Subcutaneous abdominal adipose tissue (tissue), 5 donors: ENCODE data around the gene ANO4.

Experiments used
- H3K27ac ChIP-seq: one replicate; pipeline ENCODE4 v1.7.0; 2013; ENCODE audit warnings: low read depth, mild to moderate bottlenecking, inconsistent platforms, low read length, moderate library complexity
- H3K27me3 ChIP-seq, 5 donors: one replicate each; pipeline ENCODE4 v1.7.0; 2013; ENCODE audit warnings: low read length in 5 of 5, inconsistent platforms in 1 of 5; ENCODE audit not compliant: control insufficient read depth in 5 of 5, insufficient read depth in 4 of 5
- H3K36me3 ChIP-seq, 5 donors: one replicate each; pipeline ENCODE4 v1.7.0; 2013; ENCODE audit warnings: low read length in 5 of 5; ENCODE audit not compliant: control insufficient read depth in 5 of 5, insufficient read depth in 5 of 5
- H3K4me1 ChIP-seq, 5 donors: one replicate each; pipeline ENCODE4 v1.7.0; 2013; ENCODE audit warnings: low read length in 5 of 5, mild to moderate bottlenecking in 3 of 5, moderate library complexity in 1 of 5; ENCODE audit not compliant: control insufficient read depth in 5 of 5, insufficient read depth in 5 of 5
- H3K4me3 ChIP-seq, 5 donors: one replicate each; pipeline ENCODE4 v1.7.0; 2013; ENCODE audit warnings: low read length in 5 of 5, low read depth in 1 of 5
- H3K9ac ChIP-seq, 5 donors: one replicate each; pipeline ENCODE4 v1.7.0; 2013; ENCODE audit warnings: low read length in 5 of 5, mild to moderate bottlenecking in 4 of 5, moderate library complexity in 3 of 5
- H3K9me3 ChIP-seq, 5 donors: one replicate each; pipeline ENCODE4 v1.7.0; 2013; ENCODE audit warnings: low read length in 5 of 5; ENCODE audit not compliant: control insufficient read depth in 5 of 5
- donor health status: healthy.
- donor health status: healthy.
- donor health status: healthy.
- donor health status: healthy.
- donor health status: healthy.

The ANO4 gene

DNA sequence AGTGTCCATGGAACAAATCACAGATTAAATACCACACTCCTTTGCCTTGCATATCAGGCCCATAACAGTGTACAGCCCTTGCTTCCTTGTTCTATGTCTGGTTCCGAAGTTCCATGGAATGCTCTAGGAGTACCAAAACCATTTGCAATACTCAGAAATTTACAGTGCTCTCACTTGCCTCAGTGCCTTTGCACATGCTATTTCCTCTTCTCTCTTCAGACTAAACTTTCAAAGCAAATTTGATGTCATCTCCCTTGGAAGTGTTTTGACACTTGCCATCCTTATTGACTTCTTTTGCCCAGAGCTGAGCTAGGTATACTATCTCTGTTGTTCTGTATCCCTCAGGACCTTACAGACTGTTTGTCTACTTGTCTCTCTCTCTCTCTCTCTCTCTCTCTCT lies 6.1 kb downstream of the ANO4 start:
- Histone ChIP-seq H3K4me1 (no peaks in the 10 kb centered on the region), H3K4me3 (no peak overlapping the region), H3K36me3 (no peaks in the 10 kb centered on the region), H3K9ac (no peak overlapping the region), H3K9me3 (peaks cover 0 to under 1% (median 0%) of the 10 kb centered on the region in 5 donors), H3K27ac (no peak overlapping the region), H3K27me3 (no peaks in the 10 kb centered on the region)

GRCh38 chr12:100801320-100801719 lies 6.7 kb downstream of the ANO4 start:
- Histone ChIP-seq H3K27me3 (no peaks in the 10 kb centered on the region), H3K9ac (no peak overlapping the region), H3K36me3 (no peaks in the 10 kb centered on the region), H3K27ac (no peak overlapping the region), H3K4me1 (no peaks in the 10 kb centered on the region), H3K4me3 (no peak overlapping the region), H3K9me3 (peaks cover 0 to 4% (median 0%) of the 10 kb centered on the region in 5 donors)

GRCh38 chr12:100808777-100809176 lies 14.2 kb downstream of the ANO4 start:
- no peak overlapping the region for H3K9ac ChIP-seq
- no peak overlapping the region for H3K4me3 ChIP-seq
- H3K36me3 ChIP-seq, result no peaks in the 10 kb centered on the region
- H3K9me3 ChIP-seq, result peaks cover 0 to 5% (median 3%) of the 10 kb centered on the region in 5 donors
- H3K4me1 ChIP-seq, result no peaks in the 10 kb centered on the region
- no peak overlapping the region for H3K27ac ChIP-seq
- H3K27me3 ChIP-seq, result no peaks in the 10 kb centered on the region

- Histone ChIP-seq H3K27ac (no peak overlapping the region), H3K9ac (no peak overlapping the region), H3K4me3 (no peak overlapping the region), H3K27me3 (no peaks in the 10 kb centered on the region), H3K4me1 (no peaks in the 10 kb centered on the region), H3K36me3 (no peaks in the 10 kb centered on the region), H3K9me3 (peaks cover 0 to 2% (median 0%) of the 10 kb centered on the region in 5 donors)
These were observed 25.7 kb downstream of the ANO4 start for GRCh38 chr12:100820314-100820713.

- no peaks in the 10 kb centered on the region for H3K9me3 ChIP-seq
- H3K27me3 ChIP-seq, result no peaks in the 10 kb centered on the region
- H3K36me3 ChIP-seq, result no peaks in the 10 kb centered on the region
- H3K4me1 ChIP-seq, result no peaks in the 10 kb centered on the region
- no peak overlapping the region for H3K9ac ChIP-seq
- H3K4me3 ChIP-seq, result no peak overlapping the region
- no peak overlapping the region for H3K27ac ChIP-seq
These were observed 29.4 kb downstream of the ANO4 start for GRCh38 chr12:100823963-100824362.

- H3K9me3 ChIP-seq, result no peaks in the 10 kb centered on the region
- H3K4me3 ChIP-seq, result no peak overlapping the region
- H3K27ac ChIP-seq, result no peak overlapping the region
These were observed 29.9 kb downstream of the ANO4 start for GRCh38 chr12:100824476-100824875.

GRCh38 chr12:100826323-100826722 lies 31.7 kb downstream of the ANO4 start:
- no peaks in the 10 kb centered on the region for H3K27me3 ChIP-seq
- H3K4me1 ChIP-seq, result no peaks in the 10 kb centered on the region
- no peak overlapping the region for H3K9ac ChIP-seq
- H3K9me3 ChIP-seq, result no peaks in the 10 kb centered on the region
- H3K36me3 ChIP-seq, result no peaks in the 10 kb centered on the region
- no peak overlapping the region for H3K4me3 ChIP-seq
- no peak overlapping the region for H3K27ac ChIP-seq

More at GRCh38 chr12:100824476-100824875, 29.9 kb downstream of the ANO4 start:
- Histone ChIP-seq H3K36me3 (no peaks in the 10 kb centered on the region), H3K27me3 (no peaks in the 10 kb centered on the region), H3K9ac (no peak overlapping the region), H3K4me1 (no peaks in the 10 kb centered on the region)

GRCh38 chr12:100827901-100828520 lies 33.4 kb downstream of the ANO4 start:
- Histone ChIP-seq H3K27ac (no peak overlapping the region), H3K4me1 (no peaks in the 10 kb centered on the region), H3K9me3 (no peaks in the 10 kb centered on the region), H3K36me3 (no peaks in the 10 kb centered on the region), H3K9ac (no peak overlapping the region), H3K4me3 (no peak overlapping the region), H3K27me3 (no peaks in the 10 kb centered on the region)

GRCh38 chr12:100830003-100830795 lies 35.6 kb downstream of the ANO4 start:
- Histone ChIP-seq H3K36me3 (no peaks in the 10 kb centered on the region), H3K4me1 (no peaks in the 10 kb centered on the region), H3K9me3 (no peaks in the 10 kb centered on the region), H3K9ac (no peak overlapping the region), H3K27me3 (no peaks in the 10 kb centered on the region), H3K27ac (no peak overlapping the region), H3K4me3 (no peak overlapping the region)

GRCh38 chr12:100833282-100833681 lies 38.7 kb downstream of the ANO4 start:
- Histone ChIP-seq H3K36me3 (no peaks in the 10 kb centered on the region), H3K9me3 (no peaks in the 10 kb centered on the region), H3K4me3 (no peak overlapping the region), H3K9ac (no peak overlapping the region), H3K27ac (no peak overlapping the region), H3K4me1 (no peaks in the 10 kb centered on the region), H3K27me3 (no peaks in the 10 kb centered on the region)
